OCI-LY7 (cell line): ENCODE data around the gene NEO1. TPM values are rescaled to one million over a fixed set of nuclear protein-coding genes. Genes with fewer than 3 reads are reported as not detected.
"Not testable (repeated sequence)": the region's sequence is repeated elsewhere in the genome, so short reads cannot be mapped to it uniquely, and the experiment has no call there.

Experiments used
- BruUV-seq: library from RNA; stranded (reverse); fragments of 400-500 nt; replicated peaks from 2 replicates; lab custom pipeline; 2021; lab: Mats Ljungman, UMichigan
- CTCF ChIA-PET: fragments of 300-600 bp; sonication (Branson Sonifier 250); formaldehyde crosslinking; loops from one replicate; lab custom pipeline; 2022; ENCODE audit warnings: antibody characterized with exemption; ENCODE audit not compliant: unreplicated experiment; lab: Charles Lee
- POLR2A ChIA-PET: fragments of 300-600 bp; sonication (Branson Sonifier 250); formaldehyde crosslinking; loops from one replicate; lab custom pipeline; 2022; ENCODE audit warnings: antibody characterized with exemption; lab: Charles Lee
- DNase-seq: peaks from one replicate; pipeline ENCODE4 v3.0.0-alpha.2; 2015; ENCODE audit warnings: low spot score
- H2AFZ ChIP-seq: fragments of 200-600 bp; sonication (generic), shearing (Covaris generic); 2 replicates; pipeline ENCODE4 v1.6.1; 2014; ENCODE audit warnings: mild to moderate bottlenecking, antibody characterized with exemption, low read length, moderate library complexity
- H3K27ac ChIP-seq: fragments of 200-600 bp; sonication (generic); 2 replicates; pipeline ENCODE4 v1.5.1; 2014; ENCODE audit warnings: mixed run types, low read depth, mild to moderate bottlenecking, moderate library complexity, low read length, inconsistent platforms; ENCODE audit not compliant: poor library complexity, severe bottlenecking
- H3K36me3 ChIP-seq: fragments of 200-600 bp; sonication (generic); 2 replicates; pipeline ENCODE4 v1.6.1; 2014; ENCODE audit warnings: mild to moderate bottlenecking, antibody characterized with exemption, low read length, moderate library complexity, mixed read lengths; ENCODE audit not compliant: insufficient read depth
- H3K4me1 ChIP-seq: fragments of 200-600 bp; sonication (generic); 2 replicates; pipeline ENCODE4 v1.5.1; 2014; ENCODE audit warnings: mild to moderate bottlenecking, low read length; ENCODE audit not compliant: insufficient read depth, poor library complexity, severe bottlenecking
- H3K4me2 ChIP-seq: fragments of 200-600 bp; sonication (generic); 2 replicates; pipeline ENCODE4 v1.6.1; 2014; ENCODE audit warnings: mild to moderate bottlenecking, low read length
- H3K4me3 ChIP-seq: fragments of 200-600 bp; sonication (generic); 2 replicates; pipeline ENCODE4 v1.5.1; 2014; ENCODE audit warnings: mild to moderate bottlenecking, low read depth, low read length; ENCODE audit not compliant: poor library complexity, severe bottlenecking
- H3K79me2 ChIP-seq: fragments of 200-600 bp; sonication (generic); 2 replicates; pipeline ENCODE4 v1.6.1; 2016; ENCODE audit warnings: low read depth, mild to moderate bottlenecking, low read length, moderate library complexity, mixed read lengths; ENCODE audit not compliant: insufficient read depth
- H3K9me2 ChIP-seq: fragments of 200-600 bp; sonication (generic); 2 replicates; pipeline ENCODE4 v1.6.1; 2016; ENCODE audit warnings: mild to moderate bottlenecking, low read length, mixed read lengths; ENCODE audit not compliant: insufficient read depth
- H3K9me3 ChIP-seq: fragments of 200-600 bp; sonication (generic); 2 replicates; pipeline ENCODE4 v1.6.1; 2014; ENCODE audit warnings: mild to moderate bottlenecking, mixed run types, low read length, mixed read lengths
- H4K20me1 ChIP-seq: fragments of 200-600 bp; sonication (generic); 2 replicates; pipeline ENCODE4 v1.6.1; 2014; ENCODE audit warnings: mild to moderate bottlenecking, antibody characterized with exemption, low read length, moderate library complexity, mixed read lengths; ENCODE audit not compliant: insufficient read depth
- EZH2phosphoT487 ChIP-seq: fragments of 200-600 bp; sonication (generic); IDR thresholded peaks from 2 replicates; pipeline ENCODE4 v1.6.1; 2018; ENCODE audit warnings: low read depth, borderline replicate concordance, mild to moderate bottlenecking, mixed run types, antibody characterized with exemption, low read length, moderate library complexity, mixed read lengths
- intact Hi-C: fragments of 100-400 bp; cut with micrococcal nuclease; formaldehyde crosslinking; loops from one replicate; pipeline ENCODE4 v1.10.0; 2022; ENCODE audit not compliant: unreplicated experiment
- total RNA-seq, 2 experiments: library from RNA; depleted of rRNA in 1 of 2; stranded (reverse); fragments of >200 nt in 1 of 2; shearing (Covaris generic) in 1 of 2; gene quantifications; 2 replicates each; pipeline ENCODE4 v1.2.3, GENCODE V29; 2014 to 2022
- TF ChIP-seq, protein P1 (sequence below): fragments of 200-600 bp; sonication (generic); conservative IDR thresholded peaks from 2 replicates; pipeline ENCODE4 v1.5.1; 2014; ENCODE audit warnings: mild to moderate bottlenecking, antibody characterized with exemption, low read length, moderate library complexity, mixed read lengths

Gene NEO1
- total RNA-seq, 2 experiments from 2014 or later: 3.0 TPM

DNA sequence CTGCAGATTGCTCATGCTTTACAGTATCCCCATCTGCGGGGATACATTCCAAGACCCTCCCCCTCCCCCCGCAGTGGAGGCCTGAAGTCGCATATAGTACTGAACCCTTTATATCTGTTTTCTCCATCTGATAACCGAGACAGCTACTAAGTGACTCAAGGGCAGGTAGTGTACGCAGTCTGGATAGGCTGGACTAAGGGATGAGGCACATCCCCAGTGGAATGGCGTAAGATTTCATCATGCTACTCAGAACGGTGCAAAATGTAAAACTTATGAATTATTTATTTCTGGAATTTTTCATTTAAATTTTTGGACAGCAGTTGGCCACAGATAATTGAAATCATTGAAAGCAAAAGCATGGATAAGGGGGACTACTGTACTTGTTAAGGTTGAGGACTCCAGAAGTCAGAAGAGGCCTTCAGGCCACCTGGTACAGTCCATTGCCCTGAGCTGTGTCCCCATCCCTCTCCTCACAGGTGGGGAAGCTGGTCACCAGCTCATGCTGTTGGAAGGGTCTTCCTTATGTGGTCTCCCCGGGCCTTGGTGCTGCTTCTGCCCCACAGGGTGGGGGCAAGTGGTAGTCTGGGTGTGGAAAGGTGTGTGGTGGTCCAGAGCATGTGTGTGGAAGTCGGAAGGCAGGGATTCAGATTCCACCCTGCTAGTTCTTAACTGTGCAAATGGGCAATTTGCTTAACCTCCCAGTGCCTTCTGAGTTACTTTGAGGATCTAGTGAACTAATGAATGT lies 244.5 kb downstream of the NEO1 start:
- Histone ChIP-seq H3K9me3 (no peaks in the 10 kb centered on the region), H4K20me1 (no peaks in the 10 kb centered on the region), H3K4me2 (no peak overlapping the region), H3K9me2 (no peaks in the 10 kb centered on the region), H3K36me3 (no peaks in the 10 kb centered on the region), H3K4me3 (no peak overlapping the region), H3K27ac (no peak overlapping the region), H3K4me1 (no peaks in the 10 kb centered on the region), H2AFZ (no peak overlapping the region), H3K79me2 (no peaks in the 10 kb centered on the region)
- DNase-seq: no peak
- TF ChIP-seq EZH2phosphoT487: no peak
- TF ChIP-seq, protein P1, sequence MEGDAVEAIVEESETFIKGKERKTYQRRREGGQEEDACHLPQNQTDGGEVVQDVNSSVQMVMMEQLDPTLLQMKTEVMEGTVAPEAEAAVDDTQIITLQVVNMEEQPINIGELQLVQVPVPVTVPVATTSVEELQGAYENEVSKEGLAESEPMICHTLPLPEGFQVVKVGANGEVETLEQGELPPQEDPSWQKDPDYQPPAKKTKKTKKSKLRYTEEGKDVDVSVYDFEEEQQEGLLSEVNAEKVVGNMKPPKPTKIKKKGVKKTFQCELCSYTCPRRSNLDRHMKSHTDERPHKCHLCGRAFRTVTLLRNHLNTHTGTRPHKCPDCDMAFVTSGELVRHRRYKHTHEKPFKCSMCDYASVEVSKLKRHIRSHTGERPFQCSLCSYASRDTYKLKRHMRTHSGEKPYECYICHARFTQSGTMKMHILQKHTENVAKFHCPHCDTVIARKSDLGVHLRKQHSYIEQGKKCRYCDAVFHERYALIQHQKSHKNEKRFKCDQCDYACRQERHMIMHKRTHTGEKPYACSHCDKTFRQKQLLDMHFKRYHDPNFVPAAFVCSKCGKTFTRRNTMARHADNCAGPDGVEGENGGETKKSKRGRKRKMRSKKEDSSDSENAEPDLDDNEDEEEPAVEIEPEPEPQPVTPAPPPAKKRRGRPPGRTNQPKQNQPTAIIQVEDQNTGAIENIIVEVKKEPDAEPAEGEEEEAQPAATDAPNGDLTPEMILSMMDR: no peak
- ChIA-PET POLR2A (no interaction called here), CTCF (no interaction called here)
- no TSS peak for BruUV-seq
- intact Hi-C loops: no loop called here

DNA sequence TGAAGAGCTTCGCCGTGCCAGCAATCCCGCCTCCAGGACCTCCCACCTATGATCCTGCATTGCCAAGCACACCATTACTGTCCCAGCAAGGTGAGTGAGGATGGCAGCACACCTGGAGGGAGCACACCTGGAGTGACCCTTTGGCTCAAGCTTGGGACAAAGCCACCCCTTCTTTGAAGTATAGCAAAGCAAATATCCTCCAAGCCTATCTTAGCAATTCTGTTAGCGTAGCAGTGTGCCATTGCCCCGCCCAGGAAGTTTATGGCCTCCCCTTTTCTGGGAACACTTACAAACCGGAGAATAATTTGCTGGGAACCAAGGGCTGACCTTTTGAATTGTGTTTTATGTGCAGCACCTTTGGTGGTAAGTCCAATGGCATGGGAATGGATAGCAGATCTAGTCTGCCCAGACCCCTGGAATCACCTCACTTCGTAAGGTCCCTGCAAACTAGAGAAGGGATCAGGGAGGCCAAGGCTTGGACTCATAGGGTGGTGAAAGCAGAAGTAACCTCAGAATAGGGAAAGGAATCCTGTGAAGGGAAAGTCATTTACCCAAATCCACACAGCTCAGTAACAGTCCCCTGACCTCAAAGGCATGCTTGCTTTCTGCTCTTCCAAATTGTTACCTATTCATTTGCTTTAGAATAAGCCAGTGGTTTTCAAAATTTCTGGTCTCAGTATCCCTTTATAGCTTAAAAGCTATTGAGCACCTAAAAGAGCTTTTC lies 246.4 kb downstream of the NEO1 start:
- no peak for DNase-seq
- ChIA-PET CTCF (no interaction called here), POLR2A (no interaction called here)
- no peak overlapping the region for H3K4me2 ChIP-seq
- no peaks in the 10 kb centered on the region for H4K20me1 ChIP-seq
- H3K9me3 ChIP-seq: no peaks in the 10 kb centered on the region
- no peak overlapping the region for H3K4me3 ChIP-seq
- no peaks in the 10 kb centered on the region for H3K9me2 ChIP-seq
- no peak overlapping the region for H2AFZ ChIP-seq
- intact Hi-C loops: no loop called here
- no peaks in the 10 kb centered on the region for H3K4me1 ChIP-seq
- no peak overlapping the region for H3K27ac ChIP-seq
- TF ChIP-seq, protein P1: no peak
- TF ChIP-seq EZH2phosphoT487: no peak
- H3K79me2 ChIP-seq: no peaks in the 10 kb centered on the region
- no peaks in the 10 kb centered on the region for H3K36me3 ChIP-seq
- BruUV-seq: no TSS peak

DNA sequence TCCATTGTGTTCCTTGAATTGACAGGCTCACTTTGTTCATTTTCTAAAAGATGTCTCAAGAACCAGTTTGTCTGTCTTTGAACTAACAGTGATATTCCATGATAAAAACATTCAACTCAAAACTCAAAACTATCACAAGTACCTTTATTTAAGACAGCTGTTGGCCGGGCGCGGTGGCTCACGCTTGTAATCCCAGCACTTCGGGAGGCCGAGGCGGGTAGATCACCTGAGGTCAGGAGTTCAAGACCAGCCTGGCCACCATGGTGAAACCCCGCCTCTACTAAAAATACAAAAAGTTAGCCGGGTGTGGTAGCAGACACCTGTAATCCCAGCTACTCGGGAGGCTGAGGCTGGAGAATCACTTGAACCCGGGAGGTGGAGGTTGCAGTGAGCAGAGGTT lies 248.0 kb downstream of the NEO1 start:
- H3K79me2 ChIP-seq, intact Hi-C loops, BruUV-seq, DNase-seq, H3K4me3 ChIP-seq, H2AFZ ChIP-seq, H3K36me3 ChIP-seq, H3K9me2 ChIP-seq, H3K4me1 ChIP-seq, H3K4me2 ChIP-seq, CTCF ChIA-PET, H3K9me3 ChIP-seq, H4K20me1 ChIP-seq, POLR2A ChIA-PET, H3K27ac ChIP-seq: not testable (repeated sequence)
